Measurements from ENCODE around the gene ERRFI1. TPM values are rescaled to one million over a fixed set of nuclear protein-coding genes. Genes with fewer than 3 reads are reported as not detected.
A peak's percentile ranks its signal among the peaks of the same experiment; 100 is the strongest.

ERRFI1 gene
- polyA plus RNA-seq, 3 donors, result 0.08 to 1.5 (median 0.28) TPM

- no peak for TF ChIP-seq CTCF (IDR thresholded peaks at IDR 0.05)
- H3K79me2 ChIP-seq (ENCODE audit: insufficient read depth, low read length), result no peaks in the 10 kb centered on the region
- intact Hi-C loops (cut with micrococcal nuclease), result no loop called here
- H3K9ac ChIP-seq (ENCODE audit: insufficient read depth, low read length, poor library complexity, severe bottlenecking), result no peak overlapping the region
- H3K27me3 ChIP-seq (ENCODE audit: control insufficient read depth in 2 of 2, insufficient read depth in 2 of 2, low read length in 2 of 2), result no peaks in the 10 kb centered on the region
- peak overlapping the region; percentile 12 for H2AFZ ChIP-seq (ENCODE audit: insufficient read depth, low read depth, low read length, poor library complexity, severe bottlenecking)
- Mint-ChIP-seq H3K4me1 (peaks cover 15% of the 10 kb centered on the region), H3K4me3 (peak overlapping the region in 1 of 2 donors; percentile 63), H3K27me3 (ENCODE audit: low read depth in 3 of 3) (peaks cover 0 to 7% (median 0%) of the 10 kb centered on the region in 3 donors), H3K9me3 (peaks cover 0 to 6% (median 2%) of the 10 kb centered on the region in 7 donors), H3K27ac (peak overlapping the region; percentile 1 to 90 (median 81)), H3K36me3 (peaks cover 21 to 25% of the 10 kb centered on the region in 2 donors)
- no peaks in the 10 kb centered on the region for H4K20me1 ChIP-seq (ENCODE audit: insufficient read depth, low read length)
- H3K9me3 ChIP-seq (replicated peaks in 1 of 2; ENCODE audit: control insufficient read depth in 1 of 2, insufficient read depth in 1 of 2, low read length in 2 of 2), result no peaks in the 10 kb centered on the region
- H3K4me3 ChIP-seq (replicated peaks in 1 of 3; ENCODE audit: low read depth in 2 of 3, low read length in 3 of 3), result peak overlapping the region in 1 of 3 experiments; percentile 27
- peaks cover 0 to 17% of the 10 kb centered on the region in 2 donors for H3K36me3 ChIP-seq (replicated peaks in 1 of 2; ENCODE audit: control insufficient read depth in 1 of 2, insufficient read depth in 2 of 2, low read length in 2 of 2)
- H3K27ac ChIP-seq (ENCODE audit: low read depth in 1 of 2, low read length in 2 of 2), result peak overlapping the region; percentile 34 to 66
- 87% methylated on average over 7 of the region's 19 CpGs for WGBS (ENCODE audit: insufficient coverage)
- H3K4me1 ChIP-seq (ENCODE audit: control insufficient read depth in 1 of 2, insufficient read depth in 2 of 2, low read length in 2 of 2), result peaks cover 14 to 18% of the 10 kb centered on the region in 2 donors
- peak overlapping the region; percentile 36 for H3K4me2 ChIP-seq (replicated peaks; ENCODE audit: extremely low read depth, low read length, poor library complexity, severe bottlenecking)
- peak; percentile 38 to 66 (median 60) for DNase-seq
Measured at GRCh38 chr1:7993593-7994479, 32.3 kb downstream of the ERRFI1 start.

- no CpG with 5 or more reads among the region's 4 CpGs for WGBS (ENCODE audit: insufficient coverage)
- H3K27me3 Mint-ChIP-seq (ENCODE audit: low read depth in 3 of 3), result peaks cover 0 to 7% (median 0%) of the 10 kb centered on the region in 3 donors
- intact Hi-C loops (cut with micrococcal nuclease), result no loop called here
Measured at GRCh38 chr1:7992885-7993284, 33.2 kb downstream of the ERRFI1 start.

More at GRCh38 chr1:7992885-7993284, 33.2 kb downstream of the ERRFI1 start:
- DNase-seq, result no peak
- Mint-ChIP-seq H3K4me1 (peaks cover 15% of the 10 kb centered on the region), H3K9me3 (peaks cover 0 to 5% (median 2%) of the 10 kb centered on the region in 7 donors), H3K27ac (peak overlapping the region in 2 of 7 donors; percentile 57 to 81), H3K36me3 (peaks cover 21 to 27% of the 10 kb centered on the region in 2 donors), H3K4me3 (no peak overlapping the region)
- Histone ChIP-seq H3K9ac (ENCODE audit: insufficient read depth, low read length, poor library complexity, severe bottlenecking) (no peak overlapping the region), H2AFZ (ENCODE audit: insufficient read depth, low read depth, low read length, poor library complexity, severe bottlenecking) (no peak overlapping the region), H3K4me3 (replicated peaks in 1 of 3; ENCODE audit: low read depth in 2 of 3, low read length in 3 of 3) (no peak overlapping the region), H3K4me1 (ENCODE audit: control insufficient read depth in 1 of 2, insufficient read depth in 2 of 2, low read length in 2 of 2) (peaks cover 14 to 18% of the 10 kb centered on the region in 2 donors), H3K4me2 (replicated peaks; ENCODE audit: extremely low read depth, low read length, poor library complexity, severe bottlenecking) (no peak overlapping the region), H3K27ac (ENCODE audit: low read depth in 1 of 2, low read length in 2 of 2) (no peak overlapping the region), H3K36me3 (replicated peaks in 1 of 2; ENCODE audit: control insufficient read depth in 1 of 2, insufficient read depth in 2 of 2, low read length in 2 of 2) (peaks cover under 1 to 23% of the 10 kb centered on the region in 2 donors), H3K9me3 (replicated peaks in 1 of 2; ENCODE audit: control insufficient read depth in 1 of 2, insufficient read depth in 1 of 2, low read length in 2 of 2) (no peaks in the 10 kb centered on the region), H3K79me2 (ENCODE audit: insufficient read depth, low read length) (no peaks in the 10 kb centered on the region), H4K20me1 (ENCODE audit: insufficient read depth, low read length) (no peaks in the 10 kb centered on the region), H3K27me3 (ENCODE audit: control insufficient read depth in 2 of 2, insufficient read depth in 2 of 2, low read length in 2 of 2) (no peaks in the 10 kb centered on the region)
- TF ChIP-seq CTCF (IDR thresholded peaks at IDR 0.05), result no peak
